Stimulated activated CD8-positive, alpha-beta memory T cell treated with anti-CD3 and anti-CD28 coated beads, Interleukin-15, amount 100 ng/mL, for 48 hours (primary cell): ENCODE results near the gene PROCR.
"Not testable (repeated sequence)": the region's sequence is repeated elsewhere in the genome, so short reads cannot be mapped to it uniquely, and the experiment has no call there.

Source experiments
- DNase-seq, 2 donors: peaks; one replicate each; pipeline ENCODE4 v3.0.0-alpha.2; 2020; ENCODE audit warnings: low read depth in 2 of 2

The PROCR gene

DNA sequence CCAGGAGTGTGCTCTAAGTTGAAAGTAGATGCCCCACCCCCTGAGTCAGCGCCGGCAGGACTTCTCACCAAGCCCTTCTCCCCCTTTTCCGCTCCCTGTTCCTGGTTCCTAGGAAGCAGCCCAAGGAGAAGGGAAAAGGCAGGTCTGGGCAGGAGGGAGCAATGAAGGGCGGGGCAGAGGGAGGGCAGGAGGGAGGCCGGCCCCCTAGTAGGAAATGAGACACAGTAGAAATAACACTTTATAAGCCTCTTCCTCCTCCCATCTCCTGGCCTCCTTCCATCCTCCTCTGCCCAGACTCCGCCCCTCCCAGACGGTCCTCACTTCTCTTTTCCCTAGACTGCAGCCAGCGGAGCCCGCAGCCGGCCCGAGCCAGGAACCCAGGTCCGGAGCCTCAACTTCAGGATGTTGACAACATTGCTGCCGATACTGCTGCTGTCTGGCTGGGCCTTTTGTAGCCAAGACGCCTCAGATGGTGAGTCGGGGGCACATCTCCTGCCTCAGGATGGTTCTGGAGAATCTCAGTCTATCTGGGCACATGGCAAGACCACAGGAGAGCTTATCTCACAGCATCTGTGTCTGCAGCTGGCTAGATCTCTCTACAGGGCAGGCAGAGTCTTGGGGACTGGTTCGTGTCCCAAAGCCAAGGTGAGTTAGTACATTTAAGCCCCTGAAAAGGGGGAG, at the start of gene PROCR:
PROCR (plus strand) TSS at position 320 of the 681 bp plus-strand sequence; CDS start at position 403, 83 bp downstream.
- DNase-seq: no peak

DNA sequence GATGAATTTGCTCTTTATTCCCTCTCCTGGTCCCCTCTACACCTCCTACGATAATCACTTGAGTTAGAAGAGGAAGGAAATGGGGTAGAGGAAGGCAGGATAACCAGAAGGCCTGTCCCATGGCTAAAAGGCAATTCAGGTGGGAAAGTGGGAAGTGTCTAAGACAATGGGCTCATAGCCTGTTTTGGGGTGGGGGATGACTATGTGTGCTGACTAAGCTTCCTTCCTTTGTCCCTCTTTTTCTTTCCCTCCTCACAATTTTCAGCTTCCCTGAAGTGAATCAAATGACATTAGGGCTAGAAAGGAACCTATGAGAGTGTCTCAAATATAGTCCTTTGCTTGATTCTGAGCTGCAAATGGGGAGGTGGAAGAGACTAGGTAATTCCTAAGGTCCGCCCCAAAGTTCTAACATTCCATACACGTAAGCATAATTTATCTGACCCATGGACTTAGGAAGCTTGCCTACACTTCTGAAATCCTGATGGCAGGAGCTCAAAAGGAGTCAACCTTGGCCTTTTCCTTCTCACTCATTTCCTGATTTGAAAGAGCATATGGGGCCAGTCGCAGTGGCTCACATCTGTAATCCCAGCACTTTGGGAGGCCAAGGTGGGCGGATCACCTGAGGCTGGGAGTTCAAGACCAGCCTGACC, 49.0 kb upstream of the PROCR start:
- no peak for DNase-seq

DNA sequence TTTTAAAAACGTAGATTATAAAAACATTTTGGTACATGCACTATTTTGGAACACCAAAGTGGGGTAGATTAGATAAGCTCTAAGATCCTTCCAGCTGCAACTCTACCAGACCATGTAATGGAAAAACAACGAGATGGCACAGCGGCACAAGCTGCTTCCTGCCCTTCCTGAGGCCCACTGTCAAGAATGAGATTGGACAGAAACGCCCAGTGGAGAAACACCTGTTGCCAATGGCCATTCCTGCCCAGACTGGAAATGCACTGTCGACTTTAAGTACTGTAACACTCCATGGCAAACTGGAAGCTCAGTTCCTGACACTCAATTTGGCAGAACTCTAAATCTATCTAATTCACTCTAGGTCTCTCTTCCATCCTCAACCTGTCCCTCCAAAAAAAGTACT, 46.1 kb upstream of the PROCR start:
- no peak for DNase-seq

DNA sequence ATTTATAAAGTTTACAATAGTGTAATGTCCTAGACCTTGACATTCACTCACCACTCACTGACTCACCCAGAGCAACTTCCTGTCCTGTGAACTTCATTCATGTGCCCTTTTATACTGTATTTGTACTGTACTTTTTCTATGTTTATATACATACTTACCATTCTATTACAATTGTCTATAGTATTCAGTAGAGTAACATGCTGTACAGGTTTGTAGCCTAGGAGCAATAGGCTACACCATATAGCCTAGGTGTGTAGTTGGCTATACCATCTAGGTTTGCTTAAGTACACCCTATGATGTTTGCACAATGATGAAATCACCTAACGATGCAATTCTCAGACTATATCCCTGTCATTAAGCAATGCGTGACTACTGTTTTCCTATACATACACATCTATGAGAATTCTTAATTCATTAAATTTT, 42.2 kb upstream of the PROCR start:
- no peak for DNase-seq

DNA sequence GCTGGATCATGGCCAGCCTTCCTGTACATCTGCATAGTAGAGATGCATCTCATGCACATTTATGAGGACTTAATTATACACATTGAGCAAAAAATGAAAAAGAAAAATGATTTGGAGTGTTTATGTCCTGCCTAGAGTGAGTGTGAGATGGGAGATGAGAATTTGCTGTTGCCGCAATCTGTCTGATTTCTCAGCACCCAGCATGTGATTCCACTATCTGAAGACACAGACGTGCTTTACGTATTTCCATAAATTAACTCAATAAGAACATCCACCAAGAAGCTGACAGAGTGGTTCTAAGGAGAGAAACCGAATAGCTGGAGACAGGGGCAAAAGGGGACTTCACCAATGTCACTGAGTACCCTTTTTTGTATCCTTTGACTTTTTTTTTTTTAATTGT, 39.9 kb upstream of the PROCR start:
- no peak for DNase-seq

DNA sequence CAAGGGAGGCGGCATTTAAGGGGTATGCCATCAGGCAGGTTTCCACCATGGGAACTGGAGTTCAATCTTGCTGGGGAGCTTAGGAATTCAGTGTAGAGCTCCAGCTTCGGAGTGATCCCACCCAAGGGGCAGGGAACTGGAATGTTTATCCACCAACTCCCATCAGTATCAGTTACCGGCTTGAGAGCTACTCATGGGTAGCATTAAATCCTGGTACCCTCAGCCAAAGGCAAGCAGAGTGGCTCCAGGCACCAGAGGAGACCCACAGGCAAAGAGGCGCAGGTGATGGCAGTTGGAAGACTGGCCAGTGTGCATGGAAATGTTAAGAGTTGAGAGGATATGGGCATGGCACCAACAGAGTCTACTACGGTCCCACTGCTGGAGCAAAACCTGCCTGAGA, 38.8 kb upstream of the PROCR start:
- no peak for DNase-seq

DNA sequence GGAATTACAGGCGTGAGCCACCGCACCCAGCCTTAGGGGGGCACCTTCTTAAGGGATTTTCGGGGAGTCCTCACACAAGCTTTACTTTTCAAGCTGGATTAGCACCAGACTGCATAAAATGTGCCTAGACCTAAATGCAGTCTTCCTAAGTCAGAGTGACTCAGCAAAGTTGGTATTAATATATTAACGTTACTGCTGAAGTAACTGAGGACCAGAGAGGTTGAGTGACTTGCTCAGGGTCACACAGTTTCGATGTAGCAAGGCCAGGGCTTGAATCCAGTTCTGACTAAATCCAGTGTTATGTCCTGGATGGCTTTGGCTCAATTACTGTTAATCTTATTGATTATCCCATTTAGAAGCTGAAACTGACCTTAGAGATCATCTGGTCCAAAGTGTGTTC, 38.1 kb upstream of the PROCR start:
- DNase-seq: no peak

DNA sequence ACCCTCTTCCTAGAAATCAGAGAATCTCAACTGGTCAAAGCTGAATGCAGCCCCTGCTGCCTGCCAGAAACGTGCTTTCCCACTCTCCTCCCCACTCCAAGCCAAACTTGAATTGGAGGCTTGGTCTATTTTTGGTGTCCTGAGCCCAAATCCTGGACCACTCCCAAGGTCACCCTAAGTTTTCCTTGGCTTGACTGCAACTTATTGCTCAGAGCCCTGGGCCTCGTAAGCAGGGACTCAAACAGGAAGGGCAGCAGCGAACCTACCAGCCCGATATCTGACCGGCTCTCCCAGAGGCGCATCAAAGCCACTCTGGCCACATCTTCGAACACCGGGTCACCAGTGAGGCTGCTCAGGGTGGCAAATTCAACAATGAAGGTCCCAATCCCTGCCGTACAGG, 37.4 kb upstream of the PROCR start:
- DNase-seq: no peak

DNA sequence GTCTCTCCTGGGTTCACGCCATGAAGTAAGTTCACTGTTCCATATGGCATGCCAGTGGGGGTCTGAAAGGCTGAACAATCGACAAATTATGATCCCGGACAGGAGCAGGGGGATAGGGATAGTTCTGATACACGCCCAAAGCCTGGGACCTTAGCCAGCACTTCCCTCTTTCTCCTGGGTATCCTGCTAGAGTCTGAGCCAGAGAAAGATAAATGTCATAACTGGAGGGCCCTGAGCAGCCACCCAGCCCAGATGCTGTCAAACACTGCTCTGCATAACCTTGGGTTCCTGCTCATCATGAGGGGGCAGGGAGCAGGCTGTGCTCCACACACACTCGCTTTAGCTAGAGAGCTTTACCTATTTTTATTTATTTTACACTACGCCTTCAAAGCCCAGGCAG, 37.0 kb upstream of the PROCR start:
- no peak for DNase-seq

DNA sequence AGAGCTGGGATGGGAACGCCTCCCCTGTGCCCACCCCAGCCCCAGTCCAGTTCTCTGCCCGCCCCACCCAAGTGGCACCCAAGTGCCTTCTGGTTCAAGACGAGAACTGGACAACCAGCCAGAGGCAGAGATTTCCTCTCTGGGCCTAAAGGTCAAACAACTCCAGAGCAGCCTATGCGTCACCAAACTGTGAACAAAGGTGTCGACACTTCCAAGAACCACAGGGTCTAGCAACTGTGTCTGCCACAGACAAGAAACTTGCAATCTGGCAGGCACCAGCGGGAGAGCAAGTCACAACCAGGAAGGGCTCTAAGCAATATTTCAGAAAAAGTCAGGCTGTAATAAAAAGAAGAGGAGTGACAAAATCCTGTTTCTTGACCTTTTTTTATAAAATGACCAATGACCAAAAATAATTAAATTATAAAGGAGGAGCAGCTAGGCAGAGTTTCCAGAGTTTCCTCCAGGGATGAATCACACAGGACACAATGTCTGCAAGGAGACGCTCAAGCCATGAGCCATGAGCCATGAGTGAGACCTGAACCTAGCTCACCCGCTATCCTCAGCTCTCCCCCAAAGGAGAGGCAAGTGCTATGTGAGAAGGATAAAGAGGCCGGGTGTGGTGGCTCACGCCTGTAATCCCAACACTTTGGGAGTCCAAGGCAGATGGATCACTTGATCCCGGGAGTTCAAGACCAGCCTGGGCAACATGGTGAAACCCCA, 35.8 kb upstream of the PROCR start:
- DNase-seq: no peak

DNA sequence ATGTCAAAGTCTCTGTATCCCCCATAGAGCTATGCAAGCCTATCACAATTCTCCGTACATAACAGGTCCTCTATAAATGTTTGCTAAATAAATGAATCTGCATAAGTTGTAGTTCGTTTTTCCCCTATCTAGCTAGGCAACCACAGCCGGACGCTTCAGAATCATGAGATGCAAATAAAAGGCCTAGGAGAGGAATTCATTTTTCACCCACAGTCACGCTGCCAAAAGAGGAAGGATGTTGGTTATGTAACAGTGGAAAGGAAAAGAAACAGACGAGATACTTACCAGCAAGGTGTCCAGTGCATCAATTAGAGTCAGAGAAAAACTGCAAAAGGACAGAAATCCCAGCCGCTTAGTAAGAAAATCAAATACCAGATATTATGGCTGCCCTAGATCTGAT, 27.2 kb upstream of the PROCR start:
- DNase-seq: no peak

DNA sequence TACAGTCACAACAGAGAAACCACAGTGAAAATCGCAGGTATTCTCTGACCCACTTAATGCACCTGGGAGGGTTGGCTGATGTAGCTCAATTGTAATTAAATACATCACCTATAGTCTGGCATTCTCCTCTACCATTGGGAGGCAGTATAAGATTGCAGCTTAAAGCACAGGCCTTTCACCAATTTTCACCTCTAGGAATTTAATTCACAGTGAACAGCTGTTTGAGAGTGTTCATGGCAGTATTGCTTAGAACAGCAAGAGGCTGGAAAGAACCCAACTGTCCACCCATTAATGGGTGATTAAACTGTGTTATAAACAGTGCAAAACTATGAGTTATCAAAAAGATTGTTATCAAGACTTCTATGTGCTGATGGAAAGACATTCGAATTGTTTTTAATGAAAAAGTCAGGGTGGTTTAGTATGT, 26.7 kb upstream of the PROCR start:
- no peak for DNase-seq

DNA sequence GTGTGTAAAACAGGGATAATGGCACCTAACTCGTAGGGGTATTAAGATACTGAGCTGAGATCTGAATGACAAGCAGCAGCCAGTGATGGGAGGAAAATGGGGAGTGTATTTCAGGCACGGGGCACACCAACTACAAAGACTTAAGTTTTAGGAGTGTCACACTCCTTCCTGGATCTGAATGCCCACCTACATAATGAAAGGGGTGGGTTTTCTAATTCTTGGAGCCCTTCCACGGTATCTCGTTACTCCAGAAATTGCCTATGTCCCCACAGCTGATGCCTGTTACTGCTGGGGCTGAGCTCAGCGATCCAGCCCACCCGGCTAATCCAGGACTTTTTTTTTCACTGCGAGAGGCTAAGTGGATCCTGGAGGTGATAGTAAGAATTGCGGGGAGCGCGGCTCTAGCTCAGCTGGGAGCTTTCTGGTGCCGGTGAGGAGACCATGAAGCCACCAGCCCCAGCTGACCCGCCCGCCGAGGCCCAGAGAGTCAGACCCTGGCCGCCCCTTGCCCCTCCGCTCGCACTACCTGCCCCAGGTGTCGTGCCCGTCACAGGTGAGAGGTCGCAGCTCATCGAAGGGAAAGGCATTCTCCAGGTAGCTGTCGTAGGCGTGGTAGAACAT, 25.5 kb upstream of the PROCR start:
- no peak for DNase-seq

DNA sequence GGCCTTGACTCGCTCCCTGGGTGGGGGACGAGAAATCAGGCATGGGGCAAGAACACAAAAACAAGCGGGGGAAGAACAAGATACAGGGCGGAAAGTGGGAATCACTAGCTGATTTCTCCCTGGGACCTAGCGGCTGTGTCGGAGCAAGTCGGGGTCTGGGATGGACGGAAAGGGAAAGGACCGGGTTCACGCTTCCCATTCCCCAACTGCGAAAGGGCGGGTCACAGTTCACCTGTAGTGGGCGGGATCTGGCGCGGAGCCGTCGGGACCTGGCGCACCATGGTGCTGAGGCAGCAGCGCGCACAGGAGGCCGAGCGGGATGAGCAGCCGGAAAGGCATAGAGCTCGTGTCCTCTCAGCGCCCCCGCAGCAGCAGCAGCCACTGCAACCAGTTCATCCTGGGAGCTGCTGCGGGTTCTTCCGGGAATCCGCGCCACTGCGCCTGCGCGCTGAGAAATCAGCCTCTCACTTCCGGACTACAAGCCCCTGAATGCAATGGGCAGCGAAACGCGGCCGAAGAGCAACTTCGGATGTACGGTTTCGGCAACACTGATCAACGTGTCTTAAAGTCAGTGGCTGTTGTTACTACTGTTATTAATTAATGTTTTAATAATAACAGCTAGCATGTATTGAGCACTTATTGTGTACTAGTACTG, 24.8 kb upstream of the PROCR start, which contains the start of gene EDEM2:
EDEM2 (minus strand) TSS at position 417 of the 655 bp plus-strand sequence; CDS start at position 339, 78 bp downstream.
- peak; percentile 92 to 93 for DNase-seq

DNA sequence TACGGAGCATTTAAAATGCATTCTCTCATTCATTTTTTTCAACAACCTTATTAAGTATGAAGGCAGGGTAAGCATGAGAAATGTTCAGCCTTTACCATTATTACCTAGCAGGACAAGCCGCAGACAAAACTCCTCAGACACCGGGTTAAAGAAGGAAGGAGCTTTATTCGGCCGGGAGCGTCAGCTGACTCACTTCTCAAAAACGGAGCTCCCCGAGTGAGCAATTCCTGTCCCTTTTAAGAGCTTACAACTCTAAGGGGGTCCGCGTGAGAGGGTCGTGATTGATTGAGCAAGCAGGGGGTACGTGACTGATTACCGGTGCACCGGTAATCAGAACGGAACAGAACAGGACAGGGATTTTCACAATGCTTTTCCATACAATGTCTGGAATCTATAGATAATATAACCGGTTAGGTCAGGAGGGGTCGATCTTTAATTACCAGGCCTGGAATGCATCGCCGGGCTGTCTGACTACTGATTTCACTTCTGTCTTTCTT, 24.2 kb upstream of the PROCR start:
- DNase-seq: not testable (repeated sequence)

DNA sequence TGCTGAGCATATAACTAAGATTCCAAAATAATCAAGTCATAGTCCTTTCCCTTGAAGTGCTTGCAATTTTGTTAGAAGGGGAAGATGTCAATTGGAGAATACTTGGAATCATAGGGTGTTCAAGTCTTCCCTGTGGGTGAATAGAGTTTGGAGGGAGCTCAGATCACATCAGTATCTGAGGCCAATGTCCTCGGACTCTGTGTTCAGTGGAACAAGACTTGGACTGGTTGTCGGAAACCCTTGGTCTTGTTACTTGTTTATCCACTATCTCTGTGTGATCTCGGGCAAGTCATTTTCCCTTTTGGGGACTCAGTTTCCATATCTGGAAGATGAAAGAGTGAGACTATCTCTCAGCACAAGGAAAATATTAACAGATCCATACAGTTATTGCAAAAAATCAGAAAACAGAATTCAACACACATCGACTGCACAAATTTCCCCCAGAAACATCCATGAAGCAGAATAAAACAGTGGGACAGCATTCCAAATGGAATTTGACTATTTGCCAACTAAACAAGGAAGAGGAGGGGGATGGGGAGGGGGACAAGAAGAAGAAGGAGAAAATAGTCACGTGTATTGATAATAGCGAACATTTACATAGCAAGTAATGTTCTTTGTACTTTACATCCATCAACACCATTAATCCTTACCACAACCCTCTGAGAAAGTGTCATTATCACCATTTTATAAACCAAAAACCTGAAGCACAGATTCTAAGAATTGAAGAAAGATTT, 20.9 kb upstream of the PROCR start:
- DNase-seq: no peak

DNA sequence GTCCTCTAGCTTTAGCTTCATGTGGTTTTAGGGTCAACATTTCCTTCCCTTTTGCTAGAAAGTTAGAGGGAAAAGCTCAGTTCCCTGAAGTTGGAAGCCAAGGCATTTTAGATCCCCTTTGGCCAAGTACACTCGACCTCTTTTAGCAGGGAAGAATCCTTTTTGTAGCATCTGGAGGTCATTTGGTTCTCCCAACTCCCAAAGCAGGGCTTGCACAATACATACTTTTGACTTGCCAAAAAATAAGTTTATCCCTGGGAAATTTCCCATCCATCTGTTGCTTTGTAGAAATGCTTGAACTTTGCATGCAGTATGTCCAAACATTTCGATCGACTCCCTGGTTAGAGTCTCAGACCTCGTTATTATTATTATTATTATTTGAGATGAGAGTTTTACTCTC, 20.1 kb upstream of the PROCR start:
- DNase-seq: no peak

DNA sequence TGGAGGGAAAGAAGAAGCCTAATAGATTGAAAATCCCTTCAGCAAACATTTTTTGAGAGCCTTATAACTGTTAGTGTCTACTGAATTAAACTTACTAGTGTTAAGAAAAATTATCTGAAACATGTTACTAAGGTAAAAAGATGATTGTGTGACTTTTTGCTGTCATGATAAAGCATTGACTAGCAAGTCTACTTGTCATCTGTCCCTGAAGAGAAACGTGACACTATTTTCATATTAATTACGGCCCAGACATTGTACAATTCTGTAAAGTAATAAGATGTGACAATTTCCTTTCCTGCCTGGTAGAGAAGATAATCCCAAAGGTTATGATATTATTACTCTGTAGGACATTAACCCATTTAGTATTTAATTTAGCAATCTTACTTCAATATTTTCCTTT, 15.9 kb upstream of the PROCR start:
- no peak for DNase-seq

DNA sequence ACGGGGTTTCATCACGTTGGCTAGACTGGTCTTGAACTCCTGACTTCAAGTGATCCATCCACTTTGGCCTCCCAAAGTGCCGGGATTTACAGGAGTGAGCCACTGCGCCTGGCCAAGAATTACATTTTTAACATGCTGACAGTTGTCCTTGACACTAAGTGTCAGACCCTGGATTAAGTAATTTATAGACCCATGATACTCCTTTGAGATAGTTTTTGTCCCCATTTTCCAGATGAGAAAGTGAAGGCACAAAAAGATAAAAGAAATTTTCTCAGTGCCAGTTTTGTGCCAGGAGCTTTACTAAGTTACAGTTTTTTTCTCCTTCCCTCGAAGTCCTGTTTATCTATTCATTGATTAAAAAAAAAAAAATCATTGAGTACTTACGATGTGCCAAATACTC, 14.9 kb upstream of the PROCR start:
- DNase-seq: no peak

DNA sequence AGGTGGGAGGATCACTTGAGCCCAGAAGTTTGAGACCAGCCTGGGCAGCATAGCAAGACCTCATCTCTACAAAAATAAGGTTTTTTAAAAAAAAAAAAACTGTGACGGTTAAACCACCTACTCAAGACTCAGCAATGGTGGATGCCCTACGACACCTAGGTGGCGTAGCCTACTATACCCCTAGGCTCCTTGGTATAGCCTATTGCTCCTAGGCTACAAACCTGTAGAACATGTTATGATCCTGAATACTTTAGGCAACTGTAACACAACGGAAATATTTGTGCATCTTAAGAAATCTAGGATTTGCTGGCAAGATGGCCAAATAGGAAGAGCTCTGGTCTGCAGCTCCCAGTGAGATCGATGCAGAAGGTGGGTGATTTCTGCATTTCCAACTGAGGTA, 11.5 kb upstream of the PROCR start:
- DNase-seq: not testable (repeated sequence)

DNA sequence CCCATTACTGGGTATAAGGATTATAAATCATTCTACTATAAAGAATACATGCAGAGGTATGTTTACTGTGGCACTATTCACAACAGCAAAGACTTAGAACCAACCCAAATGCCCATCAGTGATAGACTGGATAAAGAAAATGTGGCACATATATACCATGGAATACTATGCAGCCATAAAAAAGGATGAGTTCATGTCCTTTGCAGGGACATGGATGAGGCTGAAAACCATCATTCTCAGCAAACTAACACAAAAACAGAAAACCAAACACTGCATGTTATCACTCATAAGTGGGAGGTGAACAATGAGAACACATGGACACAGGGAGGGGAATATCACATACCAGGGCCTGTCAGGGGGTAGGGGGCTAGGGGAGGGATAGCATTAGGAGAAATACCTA, 7.3 kb upstream of the PROCR start:
- not testable (repeated sequence) for DNase-seq
